OCI-M1 (cell line): ENCODE measurements around the gene ADH4.

Source experiments
- DNase-seq: peaks from one replicate; lab custom pipeline; 2025; lab: John Stamatoyannopoulos, UW

Gene ADH4

DNA sequence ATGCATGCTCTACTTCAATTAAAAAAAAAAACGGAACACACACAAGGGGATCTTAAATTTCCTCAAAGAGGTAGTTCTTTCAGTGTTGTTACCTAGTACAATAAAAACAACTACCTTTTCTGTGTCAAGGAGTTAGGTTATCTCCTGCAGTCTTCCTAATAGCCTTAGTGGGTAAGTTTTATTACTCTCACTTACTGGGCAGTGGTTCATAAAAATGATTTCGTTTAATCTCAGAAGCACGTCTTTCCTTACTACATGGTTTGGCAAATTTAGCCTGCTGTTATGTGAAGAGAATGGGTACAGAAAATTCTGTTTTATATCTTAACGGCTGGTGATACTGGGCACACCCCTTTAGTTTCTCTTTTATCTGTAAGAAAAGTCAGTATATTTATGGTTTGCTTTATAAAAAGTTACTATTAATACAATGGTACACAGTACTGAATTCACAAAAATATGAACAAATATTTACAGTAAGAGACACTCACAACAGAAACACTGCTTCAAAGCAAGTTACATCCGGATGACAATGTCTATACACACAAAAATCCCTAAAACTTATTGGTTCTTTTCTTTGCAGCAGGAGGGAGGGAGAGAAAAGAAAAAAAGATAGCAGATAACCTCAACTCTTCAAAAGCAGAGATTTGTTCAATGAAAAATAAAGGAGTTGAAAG, 64.3 kb downstream of the ADH4 start:
- no peak for DNase-seq

DNA sequence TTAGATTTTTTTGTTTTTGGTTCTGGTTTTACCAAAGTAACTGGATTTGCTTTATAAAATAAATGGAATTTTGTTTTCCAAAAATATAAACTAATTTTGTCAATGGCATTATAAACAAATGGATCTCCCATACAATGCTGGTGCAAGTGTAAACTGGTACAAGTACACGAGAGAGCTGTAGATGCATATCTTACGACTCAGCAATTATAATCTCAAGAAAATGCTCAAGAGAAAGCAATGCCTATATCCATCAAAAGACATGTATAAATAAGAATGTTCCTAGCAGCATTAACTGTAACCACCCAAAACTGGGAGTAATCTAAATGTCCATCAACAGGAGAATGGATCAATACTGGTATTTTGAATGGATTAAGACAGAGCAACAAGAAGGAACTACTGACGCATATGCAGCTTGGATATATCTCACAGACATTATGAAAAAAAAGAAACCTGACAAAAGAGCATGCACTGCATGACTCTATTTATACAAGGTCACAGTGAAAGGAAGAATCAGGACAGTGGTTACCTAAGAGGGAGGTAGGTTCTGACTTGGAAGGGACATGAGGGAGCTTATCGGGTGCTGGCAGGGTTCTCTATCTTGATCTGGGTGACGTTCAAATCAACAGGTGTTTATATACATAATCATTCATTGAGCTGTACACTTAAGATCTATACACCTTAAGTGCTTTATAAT, 65.0 kb downstream of the ADH4 start:
- no peak for DNase-seq

DNA sequence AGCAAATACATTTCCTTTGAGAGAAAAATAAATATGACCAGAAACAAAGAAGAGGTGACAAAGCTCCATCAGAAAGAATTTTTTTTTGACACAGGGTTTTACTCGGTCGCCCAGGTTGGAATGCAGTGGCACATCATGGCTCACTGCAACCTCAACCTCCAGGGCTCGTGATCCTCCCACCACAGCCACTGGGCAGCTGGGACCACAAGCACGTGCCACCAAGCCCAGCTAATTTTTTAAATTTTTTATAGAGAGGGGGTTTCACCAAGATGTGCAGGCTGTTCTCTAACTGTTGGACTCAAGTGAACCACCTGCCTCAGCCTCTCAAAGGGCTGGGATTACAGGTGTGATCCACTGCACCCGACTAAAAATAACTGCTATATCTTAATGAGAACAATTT, 65.8 kb downstream of the ADH4 start:
- DNase-seq = no peak

DNA sequence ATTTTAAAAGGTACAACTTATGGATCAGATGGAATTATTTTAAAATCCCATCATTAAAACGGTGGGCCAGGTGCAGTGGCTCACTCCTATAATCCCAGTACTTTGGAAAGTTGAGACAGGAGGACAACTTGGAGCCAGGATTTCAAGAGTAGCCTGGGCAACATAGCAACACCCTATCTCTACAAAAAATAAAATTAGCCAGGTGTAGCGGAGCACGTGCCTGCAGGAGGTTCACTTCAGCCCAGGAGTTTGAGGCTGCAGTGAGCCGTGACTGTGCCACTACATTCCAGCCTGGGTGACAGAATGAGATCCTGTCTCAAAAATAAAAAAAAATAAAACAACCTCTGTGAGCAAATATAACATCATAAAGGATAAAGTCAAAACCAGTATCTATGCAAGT, 66.9 kb downstream of the ADH4 start:
- DNase-seq = no peak

DNA sequence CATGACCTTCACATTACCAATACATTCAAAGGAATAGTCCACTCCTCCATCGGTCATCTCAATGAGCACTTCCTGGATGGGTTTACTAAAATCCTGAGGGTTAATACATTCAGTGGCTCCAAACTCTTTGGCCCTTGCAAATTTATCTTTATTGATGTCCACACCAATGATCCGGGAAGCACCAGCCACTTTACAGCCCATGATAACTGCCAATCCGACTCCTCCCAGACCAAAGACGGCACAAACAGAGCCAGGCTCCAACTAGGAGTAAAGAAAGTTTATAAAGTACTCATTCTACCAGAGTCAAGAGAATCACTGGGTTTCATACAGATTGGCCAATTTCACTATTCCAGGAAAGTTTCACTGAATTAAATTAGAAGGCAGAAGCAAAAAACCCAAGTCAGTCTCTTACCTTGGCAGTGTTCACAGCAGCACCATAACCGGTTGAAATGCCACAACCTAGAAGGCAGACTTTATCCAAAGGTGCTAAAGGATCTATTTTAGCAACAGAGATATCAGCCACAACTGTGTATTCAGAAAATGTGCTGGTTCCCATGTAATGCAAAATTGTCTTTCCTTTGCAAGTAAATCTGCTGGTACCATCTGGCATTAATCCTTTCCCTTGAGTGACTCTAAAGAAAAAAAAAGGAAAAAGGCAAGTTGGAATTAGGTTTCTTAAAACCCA, 67.7 kb downstream of the ADH4 start:
- DNase-seq = no peak

DNA sequence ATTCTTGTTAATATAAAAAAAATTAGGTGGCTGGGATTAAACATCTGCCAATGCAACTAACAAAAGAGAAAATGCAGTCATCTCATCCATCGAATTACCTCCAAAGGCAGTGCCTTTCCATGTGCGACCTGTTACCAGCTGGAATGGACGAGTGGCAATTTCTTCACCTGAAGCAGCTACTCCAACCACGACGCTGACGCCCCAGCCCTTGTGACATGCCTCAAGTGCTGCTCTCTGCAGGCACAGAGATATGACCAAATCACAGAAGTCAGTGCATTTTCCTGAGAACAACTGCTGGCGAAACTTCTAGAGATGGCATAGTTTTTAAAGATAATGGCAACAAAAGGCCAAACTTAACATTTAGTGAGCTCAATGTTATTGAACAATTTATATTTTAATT, 69.3 kb downstream of the ADH4 start:
- no peak for DNase-seq
